Hindlimb muscle (tissue), 1 donor: ENCODE results near the gene ATP11A. TPM values are rescaled to one million over a fixed set of nuclear protein-coding genes. Genes with fewer than 3 reads are reported as not detected.

Experiments
- DNase-seq: peaks from one replicate; pipeline ENCODE4 v3.0.0-alpha.2; 2013
- polyA plus RNA-seq: library from polyadenylated mRNA; unstranded; fragments of 120-200 nt; gene quantifications from one replicate; pipeline ENCODE4 v1.2.1, GENCODE V29; 2013; ENCODE audit not compliant: insufficient read length

The ATP11A gene
- polyA plus RNA-seq, 1 donor, result 27.0 TPM

DNA sequence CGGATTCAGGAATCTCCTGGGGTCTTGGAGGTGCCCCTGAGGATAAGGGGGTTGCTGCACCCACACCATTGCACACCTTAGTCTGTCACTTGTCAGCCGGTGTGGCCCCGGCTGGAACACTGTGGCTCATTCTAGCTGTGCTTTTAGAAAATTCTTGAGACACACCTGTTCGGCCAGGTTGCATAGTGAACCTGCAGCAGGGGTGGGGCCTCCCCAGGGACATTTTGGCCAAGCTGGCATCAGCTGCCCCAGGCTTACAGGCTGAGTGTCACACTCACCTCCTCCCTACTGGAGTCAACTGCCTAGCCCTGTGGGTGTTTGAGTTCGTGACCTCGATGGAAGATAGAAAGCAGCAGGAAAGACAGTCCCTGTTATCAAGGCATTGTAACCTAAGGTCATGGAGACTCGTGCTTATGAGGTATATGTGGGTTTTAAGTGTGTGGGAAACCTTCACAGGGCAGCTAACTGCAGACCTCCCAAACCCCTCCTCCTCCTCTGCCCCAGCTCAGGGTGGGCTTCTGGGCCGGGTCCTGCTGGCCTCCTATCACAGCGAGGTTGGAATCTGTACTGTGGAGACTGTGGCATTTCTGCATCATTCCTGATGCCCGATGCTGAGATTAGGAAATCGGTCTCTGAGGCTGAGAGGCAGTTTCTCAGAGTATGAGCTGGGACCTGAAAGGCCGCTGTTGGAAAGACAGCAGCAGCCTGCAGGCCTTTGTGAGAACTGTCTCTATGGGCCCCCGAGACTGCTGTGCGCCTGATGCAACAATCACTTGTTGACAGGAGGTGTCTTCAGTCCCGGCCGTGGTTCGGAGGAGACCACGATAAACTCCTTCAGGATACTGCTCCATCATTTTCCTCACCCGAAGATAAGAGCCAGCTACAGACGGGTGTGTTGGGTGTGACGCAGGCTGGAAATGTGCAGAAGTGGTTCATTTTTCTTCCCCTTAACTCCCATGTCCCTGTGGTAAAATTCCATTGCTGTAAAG lies 72.2 kb downstream of the ATP11A start:
- DNase-seq, result no peak

GRCh38 chr13:112762690-112763080 lies 72.8 kb downstream of the ATP11A start:
- no peak for DNase-seq

- DNase-seq, result no peak
These were observed 74.2 kb downstream of the ATP11A start for GRCh38 chr13:112764028-112764427.

GRCh38 chr13:112764864-112765561 lies 75.2 kb downstream of the ATP11A start:
- no peak for DNase-seq

- DNase-seq, result no peak
These were observed 75.9 kb downstream of the ATP11A start for GRCh38 chr13:112765731-112766130.

- no peak for DNase-seq
These were observed 76.5 kb downstream of the ATP11A start for GRCh38 chr13:112766336-112766735.

DNA sequence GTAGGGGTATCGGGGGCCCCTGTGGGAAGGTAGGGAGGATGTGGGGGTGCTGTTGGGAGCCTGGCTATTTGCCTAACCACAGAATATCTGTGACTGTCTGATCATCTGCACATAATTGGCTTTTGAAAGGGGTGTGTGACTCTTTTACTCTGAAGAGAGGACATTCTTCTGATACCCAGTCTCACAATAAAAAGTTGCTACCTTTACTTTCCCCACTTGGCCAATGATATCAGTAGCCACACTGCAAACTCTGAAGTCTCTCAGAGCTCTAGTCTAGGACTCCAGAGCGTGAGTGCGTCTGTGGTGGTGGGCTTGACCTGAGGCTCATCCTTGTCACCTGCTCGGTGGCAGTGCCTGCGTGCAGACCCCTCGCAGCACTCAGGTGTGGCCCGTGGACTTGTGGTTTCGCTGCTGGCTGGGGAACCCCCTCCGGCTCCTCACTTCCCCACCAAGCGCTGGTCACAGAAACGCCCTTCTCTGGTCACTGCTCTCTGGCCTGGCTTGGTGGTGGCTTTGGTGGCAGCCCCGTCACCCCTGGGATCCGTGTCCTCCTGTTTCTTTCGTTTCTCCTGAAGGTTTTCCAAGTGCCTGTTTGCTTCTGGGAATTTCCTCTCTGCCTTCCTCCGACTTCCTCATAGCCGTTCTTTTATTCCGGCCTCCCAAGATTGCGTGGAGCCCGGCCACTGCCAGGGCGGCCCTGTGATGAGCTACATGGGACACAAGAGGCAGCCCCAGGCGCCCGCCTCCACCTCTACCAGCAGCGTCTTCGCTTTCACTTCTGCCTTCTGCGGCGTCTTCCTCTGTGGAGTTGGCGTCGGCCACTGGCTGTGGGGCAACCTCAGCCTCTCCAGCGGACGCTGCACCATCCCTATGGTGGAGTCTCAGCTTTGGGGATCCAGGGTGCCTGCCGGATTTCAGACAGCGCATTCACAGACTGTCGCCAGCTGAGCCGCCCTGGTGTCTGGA lies 78.0 kb downstream of the ATP11A start:
- DNase-seq, result no peak

DNA sequence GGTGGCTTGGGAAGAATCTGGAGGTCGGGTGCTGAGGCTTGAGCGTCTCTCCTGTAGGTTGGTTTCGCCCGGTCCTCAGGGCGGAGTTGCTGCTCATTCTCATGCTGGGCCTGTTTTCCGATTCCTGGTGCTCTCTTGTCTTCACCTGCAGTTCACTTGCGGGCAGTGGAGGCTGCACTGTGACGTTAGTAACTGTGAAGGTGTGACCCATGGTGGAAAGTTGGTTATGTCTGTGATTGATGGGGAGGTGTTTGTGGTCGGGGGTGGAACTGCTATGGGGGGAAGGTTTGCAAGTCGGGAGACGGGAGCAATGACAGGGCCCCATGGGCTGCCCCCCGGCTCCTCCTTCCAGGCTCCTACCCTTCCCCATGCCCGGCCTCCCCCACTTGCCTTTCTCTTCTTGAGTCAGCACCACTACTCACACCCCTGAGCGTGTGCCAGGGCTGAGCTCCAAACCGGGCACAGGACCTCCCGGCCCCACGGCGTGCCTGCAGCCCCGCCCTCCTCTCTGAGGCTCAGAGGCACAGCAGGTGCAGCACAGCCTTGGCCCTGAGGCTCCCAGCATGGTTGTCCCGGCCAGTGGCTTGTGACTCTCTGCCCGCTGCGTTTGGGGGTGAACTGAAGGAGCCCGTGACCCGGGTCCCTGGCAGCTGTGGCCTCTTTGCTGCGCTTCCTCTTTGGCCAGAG lies 79.1 kb downstream of the ATP11A start:
- DNase-seq, result no peak

- no peak for DNase-seq
These were observed 79.8 kb downstream of the ATP11A start for GRCh38 chr13:112769615-112770014.

- DNase-seq, result no peak
These were observed 80.7 kb downstream of the ATP11A start for GRCh38 chr13:112770504-112770903.

- DNase-seq, result no peak
These were observed 81.5 kb downstream of the ATP11A start for GRCh38 chr13:112771139-112771876.

- DNase-seq, result no peak
These were observed 82.2 kb downstream of the ATP11A start for GRCh38 chr13:112771877-112772538.

DNA sequence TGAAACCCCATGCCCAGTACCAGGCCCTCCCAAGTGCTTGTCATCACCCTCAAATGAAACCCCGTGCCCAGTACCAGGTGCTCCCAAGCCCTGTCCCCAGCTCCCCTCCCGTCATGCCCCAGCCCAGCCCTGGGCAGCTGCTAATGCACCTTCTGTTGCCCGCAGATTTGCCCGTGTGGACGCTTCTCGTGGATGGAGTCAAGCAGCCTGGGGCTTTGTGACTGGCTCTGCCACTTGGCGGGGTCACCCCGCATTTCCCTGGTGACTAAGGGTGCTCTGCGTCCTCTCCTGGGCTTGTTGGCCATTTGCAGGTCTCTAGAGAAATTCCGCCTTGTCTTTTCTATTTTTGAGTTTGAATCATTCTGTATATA lies 82.7 kb downstream of the ATP11A start:
- DNase-seq, result no peak

DNA sequence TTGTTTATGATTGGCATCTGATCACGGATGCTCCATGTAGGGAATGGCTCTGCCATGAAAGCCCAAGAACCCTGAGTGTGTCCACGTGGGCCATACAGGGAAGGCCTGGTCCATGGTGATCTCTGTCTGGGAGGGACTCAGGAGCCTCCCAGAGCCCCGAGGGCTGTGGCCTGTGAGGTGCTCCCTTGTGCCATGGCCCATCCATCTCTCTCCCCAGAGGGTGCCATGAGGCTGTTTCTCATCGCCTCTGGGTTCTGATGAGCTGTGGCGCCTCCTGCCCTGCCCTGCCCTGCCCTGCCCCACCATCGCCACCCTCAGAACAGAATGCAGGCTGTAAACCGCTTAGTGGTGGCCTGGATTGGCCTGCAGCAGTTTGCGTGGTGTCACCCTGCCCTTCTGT lies 83.1 kb downstream of the ATP11A start:
- no peak for DNase-seq

DNA sequence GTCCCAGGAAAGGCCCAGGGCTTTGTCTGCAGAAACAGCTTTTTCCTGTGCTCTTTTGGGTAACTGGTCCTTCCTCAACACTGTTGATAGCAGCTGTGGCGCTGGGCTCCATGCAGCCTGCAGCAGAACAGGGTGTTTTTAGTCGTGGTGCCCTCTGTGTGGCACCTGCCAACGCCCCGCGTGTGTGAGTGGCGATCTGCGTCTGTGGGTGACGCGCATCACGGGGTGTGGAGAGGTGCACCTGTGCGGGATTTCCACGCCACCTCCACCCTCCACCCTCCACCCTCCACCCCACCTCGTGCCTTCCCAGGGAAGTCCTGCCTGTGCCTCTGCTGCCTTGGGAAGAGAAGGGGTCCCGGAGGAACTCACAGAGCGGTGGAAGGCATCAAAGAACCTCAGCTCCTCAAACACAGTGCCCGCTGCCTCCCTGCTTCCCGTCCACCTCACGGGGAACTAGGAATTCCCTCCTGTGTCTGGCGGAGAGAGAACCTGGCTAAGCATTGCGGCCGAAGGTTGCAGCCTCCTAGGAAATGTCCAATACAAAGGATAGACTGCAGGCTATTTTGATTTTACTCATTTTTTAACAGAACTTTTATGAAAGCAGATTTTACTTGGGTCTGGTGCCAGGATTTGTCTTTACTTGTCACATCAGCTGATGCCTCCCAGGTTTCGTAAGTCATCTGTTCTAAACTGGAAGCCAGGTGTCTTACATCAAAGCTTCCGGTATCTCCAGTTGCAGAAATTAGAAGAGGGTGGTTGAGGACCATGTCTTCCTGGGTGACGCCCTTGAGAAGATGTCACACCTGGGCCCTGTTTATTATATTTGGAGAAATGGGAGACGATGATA lies 84.0 kb downstream of the ATP11A start:
- no peak for DNase-seq

GRCh38 chr13:112774448-112774792 lies 84.6 kb downstream of the ATP11A start:
- DNase-seq, result no peak

GRCh38 chr13:112774829-112775565 lies 85.2 kb downstream of the ATP11A start:
- no peak for DNase-seq

DNA sequence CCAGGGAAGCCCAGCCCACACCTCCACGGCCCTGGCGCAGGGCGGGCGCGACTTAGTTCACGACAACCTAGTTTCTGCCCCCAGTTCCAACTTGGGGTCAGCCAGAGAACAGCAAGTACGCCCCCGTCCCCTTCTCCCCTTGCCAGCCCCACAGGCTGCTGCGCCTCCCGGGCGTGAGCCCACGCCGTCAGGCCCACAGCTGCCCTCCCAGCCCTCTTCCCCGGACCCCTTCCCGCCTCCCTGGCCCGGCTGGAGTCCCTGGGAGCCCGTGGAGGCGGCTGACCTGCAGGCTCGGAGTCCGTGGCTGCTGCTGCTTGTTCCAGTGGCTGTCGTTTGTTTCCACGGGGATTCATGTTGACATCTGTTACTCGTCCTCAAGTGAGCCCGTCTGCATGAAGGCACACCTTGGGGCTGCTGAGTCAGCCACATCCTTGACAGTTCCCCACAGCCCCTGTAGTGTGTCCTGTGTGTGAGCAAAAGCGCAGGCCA lies 86.0 kb downstream of the ATP11A start:
- DNase-seq, result no peak

- DNase-seq, result no peak
These were observed 86.5 kb downstream of the ATP11A start for GRCh38 chr13:112776354-112776753.
